ENCODE data around the gene NADK2. TPM values are rescaled to one million over a fixed set of nuclear protein-coding genes. Genes with fewer than 3 reads are reported as not detected.

NADK2 gene
- total and polyA plus RNA-seq, 9 of the 15 experiments (the other 6 are each of a cell fraction or from before 2014, with no cell fraction given), result 10.6 to 41.0 (median 24.0) TPM

DNA sequence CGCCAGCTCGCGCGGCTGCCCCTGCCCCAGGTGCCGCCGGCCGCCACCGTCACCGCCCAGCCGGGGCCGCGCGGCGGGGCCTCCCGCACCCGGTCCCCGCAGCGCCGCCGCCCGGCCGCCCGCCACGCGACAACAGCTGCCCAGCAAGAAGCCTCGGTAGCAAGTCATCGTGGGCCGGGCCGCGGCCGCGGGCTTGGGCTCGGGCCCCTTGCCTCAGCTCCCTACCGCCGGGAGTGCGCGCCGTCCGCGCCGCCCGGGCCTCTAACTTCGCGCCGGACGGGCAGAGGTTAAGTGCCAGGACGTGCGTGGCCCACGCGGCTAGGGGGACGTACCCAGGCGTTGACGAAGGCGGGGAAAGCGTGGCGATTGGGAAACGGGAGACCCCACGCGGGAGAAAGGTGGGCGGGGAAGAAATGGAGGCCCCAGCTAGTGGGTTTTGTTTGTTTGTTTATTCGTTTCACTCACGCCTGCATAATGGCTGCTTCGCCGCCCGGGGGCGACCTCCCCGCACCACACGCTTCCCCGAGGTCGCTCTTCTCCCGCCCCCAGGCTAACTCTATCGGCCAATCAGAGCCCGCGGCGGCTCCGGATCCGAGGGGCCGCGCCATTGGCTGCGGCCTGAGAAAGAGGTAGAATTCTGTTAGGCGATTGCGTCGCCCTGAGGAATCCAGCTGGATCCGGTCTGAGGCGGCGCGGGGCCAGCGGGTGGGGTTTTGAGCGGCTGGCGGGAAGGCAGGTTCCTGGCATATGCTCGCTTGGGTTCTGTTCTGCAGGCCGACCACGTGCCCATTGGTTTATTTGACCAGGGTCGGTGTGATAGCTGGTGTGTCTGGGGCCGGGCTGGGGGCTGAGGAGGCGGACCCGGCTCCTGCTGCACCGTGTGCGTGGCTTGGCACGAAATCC, at the start of gene NADK2 (continued):
- TF ChIP-seq, protein P1, sequence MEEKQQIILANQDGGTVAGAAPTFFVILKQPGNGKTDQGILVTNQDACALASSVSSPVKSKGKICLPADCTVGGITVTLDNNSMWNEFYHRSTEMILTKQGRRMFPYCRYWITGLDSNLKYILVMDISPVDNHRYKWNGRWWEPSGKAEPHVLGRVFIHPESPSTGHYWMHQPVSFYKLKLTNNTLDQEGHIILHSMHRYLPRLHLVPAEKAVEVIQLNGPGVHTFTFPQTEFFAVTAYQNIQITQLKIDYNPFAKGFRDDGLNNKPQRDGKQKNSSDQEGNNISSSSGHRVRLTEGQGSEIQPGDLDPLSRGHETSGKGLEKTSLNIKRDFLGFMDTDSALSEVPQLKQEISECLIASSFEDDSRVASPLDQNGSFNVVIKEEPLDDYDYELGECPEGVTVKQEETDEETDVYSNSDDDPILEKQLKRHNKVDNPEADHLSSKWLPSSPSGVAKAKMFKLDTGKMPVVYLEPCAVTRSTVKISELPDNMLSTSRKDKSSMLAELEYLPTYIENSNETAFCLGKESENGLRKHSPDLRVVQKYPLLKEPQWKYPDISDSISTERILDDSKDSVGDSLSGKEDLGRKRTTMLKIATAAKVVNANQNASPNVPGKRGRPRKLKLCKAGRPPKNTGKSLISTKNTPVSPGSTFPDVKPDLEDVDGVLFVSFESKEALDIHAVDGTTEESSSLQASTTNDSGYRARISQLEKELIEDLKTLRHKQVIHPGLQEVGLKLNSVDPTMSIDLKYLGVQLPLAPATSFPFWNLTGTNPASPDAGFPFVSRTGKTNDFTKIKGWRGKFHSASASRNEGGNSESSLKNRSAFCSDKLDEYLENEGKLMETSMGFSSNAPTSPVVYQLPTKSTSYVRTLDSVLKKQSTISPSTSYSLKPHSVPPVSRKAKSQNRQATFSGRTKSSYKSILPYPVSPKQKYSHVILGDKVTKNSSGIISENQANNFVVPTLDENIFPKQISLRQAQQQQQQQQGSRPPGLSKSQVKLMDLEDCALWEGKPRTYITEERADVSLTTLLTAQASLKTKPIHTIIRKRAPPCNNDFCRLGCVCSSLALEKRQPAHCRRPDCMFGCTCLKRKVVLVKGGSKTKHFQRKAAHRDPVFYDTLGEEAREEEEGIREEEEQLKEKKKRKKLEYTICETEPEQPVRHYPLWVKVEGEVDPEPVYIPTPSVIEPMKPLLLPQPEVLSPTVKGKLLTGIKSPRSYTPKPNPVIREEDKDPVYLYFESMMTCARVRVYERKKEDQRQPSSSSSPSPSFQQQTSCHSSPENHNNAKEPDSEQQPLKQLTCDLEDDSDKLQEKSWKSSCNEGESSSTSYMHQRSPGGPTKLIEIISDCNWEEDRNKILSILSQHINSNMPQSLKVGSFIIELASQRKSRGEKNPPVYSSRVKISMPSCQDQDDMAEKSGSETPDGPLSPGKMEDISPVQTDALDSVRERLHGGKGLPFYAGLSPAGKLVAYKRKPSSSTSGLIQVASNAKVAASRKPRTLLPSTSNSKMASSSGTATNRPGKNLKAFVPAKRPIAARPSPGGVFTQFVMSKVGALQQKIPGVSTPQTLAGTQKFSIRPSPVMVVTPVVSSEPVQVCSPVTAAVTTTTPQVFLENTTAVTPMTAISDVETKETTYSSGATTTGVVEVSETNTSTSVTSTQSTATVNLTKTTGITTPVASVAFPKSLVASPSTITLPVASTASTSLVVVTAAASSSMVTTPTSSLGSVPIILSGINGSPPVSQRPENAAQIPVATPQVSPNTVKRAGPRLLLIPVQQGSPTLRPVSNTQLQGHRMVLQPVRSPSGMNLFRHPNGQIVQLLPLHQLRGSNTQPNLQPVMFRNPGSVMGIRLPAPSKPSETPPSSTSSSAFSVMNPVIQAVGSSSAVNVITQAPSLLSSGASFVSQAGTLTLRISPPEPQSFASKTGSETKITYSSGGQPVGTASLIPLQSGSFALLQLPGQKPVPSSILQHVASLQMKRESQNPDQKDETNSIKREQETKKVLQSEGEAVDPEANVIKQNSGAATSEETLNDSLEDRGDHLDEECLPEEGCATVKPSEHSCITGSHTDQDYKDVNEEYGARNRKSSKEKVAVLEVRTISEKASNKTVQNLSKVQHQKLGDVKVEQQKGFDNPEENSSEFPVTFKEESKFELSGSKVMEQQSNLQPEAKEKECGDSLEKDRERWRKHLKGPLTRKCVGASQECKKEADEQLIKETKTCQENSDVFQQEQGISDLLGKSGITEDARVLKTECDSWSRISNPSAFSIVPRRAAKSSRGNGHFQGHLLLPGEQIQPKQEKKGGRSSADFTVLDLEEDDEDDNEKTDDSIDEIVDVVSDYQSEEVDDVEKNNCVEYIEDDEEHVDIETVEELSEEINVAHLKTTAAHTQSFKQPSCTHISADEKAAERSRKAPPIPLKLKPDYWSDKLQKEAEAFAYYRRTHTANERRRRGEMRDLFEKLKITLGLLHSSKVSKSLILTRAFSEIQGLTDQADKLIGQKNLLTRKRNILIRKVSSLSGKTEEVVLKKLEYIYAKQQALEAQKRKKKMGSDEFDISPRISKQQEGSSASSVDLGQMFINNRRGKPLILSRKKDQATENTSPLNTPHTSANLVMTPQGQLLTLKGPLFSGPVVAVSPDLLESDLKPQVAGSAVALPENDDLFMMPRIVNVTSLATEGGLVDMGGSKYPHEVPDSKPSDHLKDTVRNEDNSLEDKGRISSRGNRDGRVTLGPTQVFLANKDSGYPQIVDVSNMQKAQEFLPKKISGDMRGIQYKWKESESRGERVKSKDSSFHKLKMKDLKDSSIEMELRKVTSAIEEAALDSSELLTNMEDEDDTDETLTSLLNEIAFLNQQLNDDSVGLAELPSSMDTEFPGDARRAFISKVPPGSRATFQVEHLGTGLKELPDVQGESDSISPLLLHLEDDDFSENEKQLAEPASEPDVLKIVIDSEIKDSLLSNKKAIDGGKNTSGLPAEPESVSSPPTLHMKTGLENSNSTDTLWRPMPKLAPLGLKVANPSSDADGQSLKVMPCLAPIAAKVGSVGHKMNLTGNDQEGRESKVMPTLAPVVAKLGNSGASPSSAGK (IDR thresholded peaks at IDR 0.05), result peak; percentile 100
- TF ChIP-seq, protein P2, sequence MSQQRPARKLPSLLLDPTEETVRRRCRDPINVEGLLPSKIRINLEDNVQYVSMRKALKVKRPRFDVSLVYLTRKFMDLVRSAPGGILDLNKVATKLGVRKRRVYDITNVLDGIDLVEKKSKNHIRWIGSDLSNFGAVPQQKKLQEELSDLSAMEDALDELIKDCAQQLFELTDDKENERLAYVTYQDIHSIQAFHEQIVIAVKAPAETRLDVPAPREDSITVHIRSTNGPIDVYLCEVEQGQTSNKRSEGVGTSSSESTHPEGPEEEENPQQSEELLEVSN (IDR thresholded peaks at IDR 0.05; ENCODE audit: borderline replicate concordance in 1 of 2, extremely low read depth in 1 of 2, insufficient read depth in 1 of 2, insufficient read length in 1 of 2, low read depth in 1 of 2, low read length in 1 of 2, poor library complexity in 1 of 2, severe bottlenecking in 1 of 2), result peak; percentile 99 to 100
- no peak for TF ChIP-seq ZSCAN32 (CRISPR knock-in tag; IDR thresholded peaks at IDR 0.05)
- TF ChIP-seq, protein P3, sequence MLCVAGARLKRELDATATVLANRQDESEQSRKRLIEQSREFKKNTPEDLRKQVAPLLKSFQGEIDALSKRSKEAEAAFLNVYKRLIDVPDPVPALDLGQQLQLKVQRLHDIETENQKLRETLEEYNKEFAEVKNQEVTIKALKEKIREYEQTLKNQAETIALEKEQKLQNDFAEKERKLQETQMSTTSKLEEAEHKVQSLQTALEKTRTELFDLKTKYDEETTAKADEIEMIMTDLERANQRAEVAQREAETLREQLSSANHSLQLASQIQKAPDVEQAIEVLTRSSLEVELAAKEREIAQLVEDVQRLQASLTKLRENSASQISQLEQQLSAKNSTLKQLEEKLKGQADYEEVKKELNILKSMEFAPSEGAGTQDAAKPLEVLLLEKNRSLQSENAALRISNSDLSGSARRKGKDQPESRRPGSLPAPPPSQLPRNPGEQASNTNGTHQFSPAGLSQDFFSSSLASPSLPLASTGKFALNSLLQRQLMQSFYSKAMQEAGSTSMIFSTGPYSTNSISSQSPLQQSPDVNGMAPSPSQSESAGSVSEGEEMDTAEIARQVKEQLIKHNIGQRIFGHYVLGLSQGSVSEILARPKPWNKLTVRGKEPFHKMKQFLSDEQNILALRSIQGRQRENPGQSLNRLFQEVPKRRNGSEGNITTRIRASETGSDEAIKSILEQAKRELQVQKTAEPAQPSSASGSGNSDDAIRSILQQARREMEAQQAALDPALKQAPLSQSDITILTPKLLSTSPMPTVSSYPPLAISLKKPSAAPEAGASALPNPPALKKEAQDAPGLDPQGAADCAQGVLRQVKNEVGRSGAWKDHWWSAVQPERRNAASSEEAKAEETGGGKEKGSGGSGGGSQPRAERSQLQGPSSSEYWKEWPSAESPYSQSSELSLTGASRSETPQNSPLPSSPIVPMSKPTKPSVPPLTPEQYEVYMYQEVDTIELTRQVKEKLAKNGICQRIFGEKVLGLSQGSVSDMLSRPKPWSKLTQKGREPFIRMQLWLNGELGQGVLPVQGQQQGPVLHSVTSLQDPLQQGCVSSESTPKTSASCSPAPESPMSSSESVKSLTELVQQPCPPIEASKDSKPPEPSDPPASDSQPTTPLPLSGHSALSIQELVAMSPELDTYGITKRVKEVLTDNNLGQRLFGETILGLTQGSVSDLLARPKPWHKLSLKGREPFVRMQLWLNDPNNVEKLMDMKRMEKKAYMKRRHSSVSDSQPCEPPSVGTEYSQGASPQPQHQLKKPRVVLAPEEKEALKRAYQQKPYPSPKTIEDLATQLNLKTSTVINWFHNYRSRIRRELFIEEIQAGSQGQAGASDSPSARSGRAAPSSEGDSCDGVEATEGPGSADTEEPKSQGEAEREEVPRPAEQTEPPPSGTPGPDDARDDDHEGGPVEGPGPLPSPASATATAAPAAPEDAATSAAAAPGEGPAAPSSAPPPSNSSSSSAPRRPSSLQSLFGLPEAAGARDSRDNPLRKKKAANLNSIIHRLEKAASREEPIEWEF (CRISPR knock-in tag; IDR thresholded peaks at IDR 0.05), result peak; percentile 97
- TF ChIP-seq, protein P4, sequence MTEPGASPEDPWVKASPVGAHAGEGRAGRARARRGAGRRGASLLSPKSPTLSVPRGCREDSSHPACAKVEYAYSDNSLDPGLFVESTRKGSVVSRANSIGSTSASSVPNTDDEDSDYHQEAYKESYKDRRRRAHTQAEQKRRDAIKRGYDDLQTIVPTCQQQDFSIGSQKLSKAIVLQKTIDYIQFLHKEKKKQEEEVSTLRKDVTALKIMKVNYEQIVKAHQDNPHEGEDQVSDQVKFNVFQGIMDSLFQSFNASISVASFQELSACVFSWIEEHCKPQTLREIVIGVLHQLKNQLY (CRISPR knock-in tag; conservative IDR thresholded peaks at IDR 0.05), result peak in 1 of 2 experiments; percentile 71; a peak in 1 of 4 replicates

All from K562 (cell line).